Measurements from ENCODE around the gene HIRIP3. TPM values are rescaled to one million over a fixed set of nuclear protein-coding genes. Genes with fewer than 3 reads are reported as not detected.

Gene HIRIP3
- total and polyA plus RNA-seq, 2 of the 8 experiments (the other 6 are each of a cell fraction or from before 2014, with no cell fraction given): 11.9 to 18.5 TPM

- no peak overlapping the region for H3K27ac ChIP-seq (ENCODE audit: low read depth, low read length)
- 70% methylated on average over 29 of the region's 33 CpGs; no CpG with 5 or more reads in 1 of the 2 experiments for WGBS, 2 experiments (ENCODE audit: extremely low coverage in 1 of 2, insufficient coverage in 1 of 2, insufficient read length in 1 of 2, insufficient replicate concordance in 2 of 2, low coverage in 1 of 2, low lambda C conversion rate in 2 of 2, missing lambda C conversion rate in 1 of 2)
- ChIA-PET CTCF (ENCODE audit: partially characterized antibody) (interaction anchor here (0.6 to 3.5 kb wide), 13 partner anchors 8 to 354 kb away, joined by 3 to 18 read pairs (median 3); partner anchors contain the start of genes C16orf92 and TLCD3B), POLR2A (ENCODE audit: partially characterized antibody) (interaction anchor here (0.7 to 3.2 kb wide), 13 partner anchors 8 to 211 kb away, joined by 3 to 10 read pairs (median 3); partner anchors contain the start of genes ASPHD1, C16orf92, KIF22 and TLCD3B)
- TF ChIP-seq GTF2F1 (IDR thresholded peaks at IDR 0.05; ENCODE audit: borderline replicate concordance, low read depth, low read length) (no peak), CTCF (IDR thresholded peaks at IDR 0.05; ENCODE audit: control extremely low read depth in 1 of 3, insufficient read depth in 1 of 3, low read depth in 1 of 3, low read length in 3 of 3) (peak; percentile 55 to 71 (median 59)), CBX8 (IDR thresholded peaks at IDR 0.05; ENCODE audit: borderline replicate concordance, low read depth, low read length) (no peak), TAF7 (optimal IDR thresholded peaks at IDR 0.05; ENCODE audit: borderline replicate concordance, low read depth, low read length) (no peak), JUND (IDR thresholded peaks at IDR 0.05; ENCODE audit: low read length) (no peak), RAD21 (IDR thresholded peaks at IDR 0.05 in 1 of 2, conservative IDR thresholded peaks at IDR 0.05 in 1 of 2; ENCODE audit: low read depth in 2 of 2, low read length in 2 of 2) (peak; percentile 39 to 54)
- H3K14ac ChIP-seq (ENCODE audit: insufficient read length): no peak overlapping the region
- no peak overlapping the region for H2BK12ac ChIP-seq (ENCODE audit: low read depth, low read length)
- peak overlapping the region in 1 of 4 experiments; percentile 46; a peak in 2 of 8 replicates for H3K4me3 ChIP-seq (ENCODE audit: extremely low read depth in 1 of 4, insufficient read depth in 2 of 4, low read depth in 3 of 4, low read length in 4 of 4)
- H3K9me3 ChIP-seq (ENCODE audit: insufficient read depth in 2 of 2, low read depth in 1 of 2, low read length in 1 of 2): no peaks in the 10 kb centered on the region
- H4K8ac ChIP-seq (ENCODE audit: extremely low read depth, insufficient read depth, low read length): no peak overlapping the region; the same call in 1 of the 2 replicates
- no peak overlapping the region for H2AK5ac ChIP-seq (ENCODE audit: low read depth, low read length)
- H2AFZ ChIP-seq (ENCODE audit: low read length): no peak overlapping the region
- DNase-seq (ENCODE audit: low read depth in 1 of 2, low spot score in 2 of 2) (peak in 1 of 2 experiments; percentile 87), FAIRE-seq (no peak)
- H3K9ac ChIP-seq (replicated peaks in 1 of 4; ENCODE audit: extremely low read depth in 1 of 4, low read depth in 3 of 4, low read length in 3 of 4): no peak overlapping the region
- H3K56ac ChIP-seq (replicated peaks; ENCODE audit: insufficient read length, low read depth, low read length): no peak overlapping the region
- H4K20me1 ChIP-seq (replicated peaks in 1 of 2; ENCODE audit: control insufficient read depth in 1 of 2, insufficient read depth in 2 of 2, low read length in 2 of 2): peaks cover 2 to 7% of the 10 kb centered on the region in 2 experiments
- no peak overlapping the region for H4K5ac ChIP-seq (ENCODE audit: insufficient read length, low read depth, low read length)
- H3K4me2 ChIP-seq (ENCODE audit: insufficient read depth in 1 of 2, low read depth in 2 of 2, low read length in 2 of 2): peak overlapping the region in 1 of 2 experiments; percentile 45; a peak in 2 of 4 replicates
- H3K79me1 ChIP-seq (ENCODE audit: low read depth, low read length): peaks cover 3% of the 10 kb centered on the region; the same call in 1 of the 2 replicates
- H4K91ac ChIP-seq (replicated peaks; ENCODE audit: insufficient read length, low read length): no peak overlapping the region
- H2BK5ac ChIP-seq (ENCODE audit: low read depth, low read length): no peak overlapping the region
- no peak overlapping the region for H3K23ac ChIP-seq (ENCODE audit: insufficient read length)
- no peak overlapping the region for H2BK15ac ChIP-seq (ENCODE audit: low read length)
- peaks cover 0 to 10% (median 5%) of the 10 kb centered on the region in 4 experiments; a peak in 6 of 7 replicates for H3K4me1 ChIP-seq (replicated peaks in 1 of 4; ENCODE audit: control insufficient read depth in 3 of 4, insufficient read depth in 4 of 4, low read length in 3 of 4)
- H2BK20ac ChIP-seq (ENCODE audit: low read length): no peak overlapping the region
- H3K18ac ChIP-seq (ENCODE audit: extremely low read depth, low read length): no peak overlapping the region
- peaks cover 0 to 7% of the 10 kb centered on the region in 2 experiments; a peak in 1 of 4 replicates for H3K79me2 ChIP-seq (ENCODE audit: control insufficient read depth in 1 of 2, insufficient read depth in 2 of 2, low read length in 2 of 2)
- H3K27me3 ChIP-seq (replicated peaks in 1 of 4; ENCODE audit: control insufficient read depth in 3 of 4, extremely low read depth in 1 of 4, insufficient read depth in 3 of 4, low read length in 3 of 4): no peaks in the 10 kb centered on the region
- H3K4ac ChIP-seq (replicated peaks; ENCODE audit: insufficient read length, low read depth, low read length): no peak overlapping the region
- peaks cover 0 to 10% (median 4%) of the 10 kb centered on the region in 4 experiments; a peak in 6 of 8 replicates for H3K36me3 ChIP-seq (ENCODE audit: control insufficient read depth in 2 of 4, insufficient read depth in 4 of 4, low read length in 3 of 4)
- H3K23me2 ChIP-seq (ENCODE audit: low read depth, low read length): peaks cover 4% of the 10 kb centered on the region; the same call in 1 of the 2 replicates
- H2BK120ac ChIP-seq (replicated peaks; ENCODE audit: low read depth, low read length): no peak overlapping the region
These were observed 5.6 kb upstream of the HIRIP3 start for GRCh38 chr16:30000735-30001631.
